Lower leg skin (tissue), 4 donors: ENCODE measurements around the gene LTBP4. TPM values are rescaled to one million over a fixed set of nuclear protein-coding genes. Genes with fewer than 3 reads are reported as not detected.

Experiments used
- DNase-seq, 2 donors: peaks; one replicate each; pipeline ENCODE4 v3.0.0-alpha.2; 2019; ENCODE audit warnings: low spot score in 2 of 2
- H3K4me3 ChIP-seq: fragments of 200-600 bp; sonication (generic); 2 replicates; pipeline ENCODE4 v1.5.1; 2017; ENCODE audit warnings: mild to moderate bottlenecking, low read depth; ENCODE audit not compliant: poor library complexity, severe bottlenecking
- CTCF ChIP-seq, 3 donors: fragments of 450-650 bp; IDR thresholded peaks; one replicate each; pipeline ENCODE4 v1.5.1; 2016; ENCODE audit warnings: antibody characterized with exemption in 3 of 3, mild to moderate bottlenecking in 3 of 3, moderate library complexity in 2 of 3
- POLR2A ChIP-seq, 2 donors: fragments of 450-650 bp; IDR thresholded peaks; one replicate each; pipeline ENCODE4 v1.6.1; 2016 to 2017; ENCODE audit warnings: antibody characterized with exemption in 2 of 2, mild to moderate bottlenecking in 1 of 2, moderate library complexity in 1 of 2
- WGBS, 2 donors: methylation state at CpG; one replicate each; pipeline ENCODE4 v1.1.5; 2018; 5-methylcytosine and 5-hydroxymethylcytosine counted together
- intact Hi-C: fragments of 100-400 bp; cut with DNase I; formaldehyde crosslinking; loops from one replicate; pipeline ENCODE4 v1.15.0; 2023; ENCODE audit warnings: low total_unique reads
- total RNA-seq, 4 donors: library from RNA; depleted of rRNA; stranded (reverse); fragments of >200 nt; gene quantifications; one replicate each; pipeline ENCODE4 v1.1.0, GENCODE V29; 2016

LTBP4 gene
- total RNA-seq, 4 donors from 2014 or later = 113 to 181 (median 144) TPM

GRCh38 chr19:40672573-40673299 is 71.6 kb downstream of the LTBP4 start:
- intact Hi-C loops = no loop called here
- 91 to 93% methylated on average over 7 of the region's 7 CpGs for WGBS, 2 donors
- no peak overlapping the region for H3K4me3 ChIP-seq
- no peak for DNase-seq
- TF ChIP-seq CTCF (IDR thresholded peaks at IDR 0.05) (no peak), POLR2A (IDR thresholded peaks at IDR 0.05) (no peak)

GRCh38 chr19:40673397-40673796 is 72.2 kb downstream of the LTBP4 start:
- WGBS, 2 donors = 91 to 92% methylated on average over 11 of the region's 11 CpGs
- TF ChIP-seq CTCF (IDR thresholded peaks at IDR 0.05) (no peak), POLR2A (IDR thresholded peaks at IDR 0.05) (no peak)
- H3K4me3 ChIP-seq = no peak overlapping the region
- intact Hi-C loops = no loop called here
- DNase-seq = no peak

DNA sequence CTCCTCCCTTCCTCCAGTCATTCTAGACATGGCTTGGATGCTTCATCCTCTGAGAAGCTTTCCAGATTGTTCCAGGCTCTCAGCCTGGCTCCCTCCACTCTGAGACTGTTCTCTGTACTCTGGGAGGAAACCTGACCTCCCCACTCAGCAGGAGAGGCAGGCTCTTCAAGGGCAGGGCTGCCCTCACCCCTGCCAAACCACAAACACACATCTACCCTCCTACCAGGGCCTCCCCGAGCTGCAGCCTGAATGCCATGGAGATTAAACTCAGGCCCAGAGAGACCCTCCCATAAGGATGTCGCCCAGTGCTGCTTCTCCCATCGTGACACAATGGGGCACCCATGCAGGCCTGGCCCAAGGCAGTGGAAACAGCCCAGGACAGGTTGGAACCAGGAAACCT is 73.1 kb downstream of the LTBP4 start:
- TF ChIP-seq CTCF (IDR thresholded peaks at IDR 0.05) (no peak), POLR2A (IDR thresholded peaks at IDR 0.05) (no peak)
- DNase-seq = no peak
- 78 to 88% methylated on average over 3 of the region's 3 CpGs for WGBS, 2 donors
- no peak overlapping the region for H3K4me3 ChIP-seq
- intact Hi-C loops = no loop called here

GRCh38 chr19:40677156-40677555 is 76.0 kb downstream of the LTBP4 start:
- TF ChIP-seq CTCF (IDR thresholded peaks at IDR 0.05) = no peak
- no peak for TF ChIP-seq POLR2A (IDR thresholded peaks at IDR 0.05)
- intact Hi-C loops = no loop called here
- 93 to 97% methylated on average over 23 of the region's 23 CpGs for WGBS, 2 donors
- H3K4me3 ChIP-seq = no peak overlapping the region
- no peak for DNase-seq

Other genes with a start within 250 kb of the LTBP4 start
- under 1 TPM; 0.13 to 0.88 (median 0.51) TPM for gene HIPK4, start 211.2 kb upstream of the LTBP4 start, total RNA-seq
- gene PRX, start 188.0 kb upstream of the LTBP4 start, total RNA-seq = 1 to 10 TPM; 2.5 to 7.3 (median 5.6) TPM
- gene SERTAD1, start 175.4 kb upstream of the LTBP4 start, total RNA-seq = 10 to 100 TPM; 17.3 to 45.7 (median 26.6) TPM
- gene SERTAD3, start 157.0 kb upstream of the LTBP4 start, total RNA-seq = 10 to 100 TPM; 20.5 to 26.5 (median 25.0) TPM
- gene BLVRB, start 135.6 kb upstream of the LTBP4 start, total RNA-seq = 100 to 1,000 TPM; 139 to 161 (median 154) TPM
- 1 to 10 TPM in 3 of 4 donors, under 1 TPM in 1; 0.25 to 2.2 (median 1.6) TPM for gene SPTBN4, start 134.4 kb upstream of the LTBP4 start, total RNA-seq
- 10 to 100 TPM; 39.6 to 53.4 (median 43.0) TPM for gene SHKBP1, start 24.5 kb upstream of the LTBP4 start, total RNA-seq
- gene NUMBL, start 89.3 kb downstream of the LTBP4 start, total RNA-seq = 10 to 100 TPM; 11.2 to 45.8 (median 36.0) TPM
- gene COQ8B, start 115.5 kb downstream of the LTBP4 start, total RNA-seq = 10 to 100 TPM; 40.2 to 58.7 (median 44.1) TPM
- gene ITPKC, start 115.7 kb downstream of the LTBP4 start, total RNA-seq = 100 to 1,000 TPM in 1 of 4 donors, 10 to 100 TPM in 3; 83.1 to 104 (median 93.6) TPM
- gene ACTMAP, start 149.1 kb downstream of the LTBP4 start, total RNA-seq = 1 to 10 TPM; 4.1 to 8.5 (median 4.6) TPM
- gene SNRPA, start 149.8 kb downstream of the LTBP4 start, total RNA-seq = 10 to 100 TPM; 18.0 to 52.4 (median 44.9) TPM
- gene MIA, start 174.2 kb downstream of the LTBP4 start, total RNA-seq = 10 to 100 TPM; 10.4 to 17.0 (median 12.9) TPM
- 10 to 100 TPM; 18.7 to 22.8 (median 19.7) TPM for gene RAB4B, start 176.9 kb downstream of the LTBP4 start, total RNA-seq
- gene EGLN2, start 197.8 kb downstream of the LTBP4 start, total RNA-seq = 10 to 100 TPM; 34.4 to 52.8 (median 45.1) TPM
- not detected for gene CYP2A6, start 249.1 kb downstream of the LTBP4 start, total RNA-seq